HL-60 (cell line): ENCODE results near the gene KIAA0825.

Experiments
- DNase-seq, 2 experiments: peaks; one replicate each; pipeline ENCODE4 v3.0.0-alpha.2; 2010 to 2020; ENCODE audit warnings: low read depth in 1 of 2, low spot score in 1 of 2
- H3K27ac ChIP-seq: fragments of 250-450 bp; sonication (Bioruptor Pico); replicated peaks from 2 replicates; pipeline ENCODE4 v1.5.1; 2020; ENCODE audit warnings: mild to moderate bottlenecking, moderate library complexity
- H3K27me3 ChIP-seq: fragments of 250-450 bp; sonication (Bioruptor Pico); 2 replicates; pipeline ENCODE4 v1.5.1; 2021; ENCODE audit warnings: mild to moderate bottlenecking, moderate library complexity; ENCODE audit not compliant: insufficient read depth, poor library complexity, severe bottlenecking
- H3K4me3 ChIP-seq: replicated peaks from 2 replicates; pipeline ENCODE4 v1.5.1; 2011; ENCODE audit warnings: mild to moderate bottlenecking, control low read depth, low read length; ENCODE audit not compliant: insufficient read depth
- GABPA ChIP-seq: IDR thresholded peaks from 2 replicates; pipeline ENCODE4 v1.6.1; 2012; ENCODE audit warnings: low read depth
- POLR2AphosphoS5 ChIP-seq: IDR thresholded peaks from 2 replicates; pipeline ENCODE4 v1.6.1; 2012; ENCODE audit warnings: low read depth
- REST ChIP-seq: IDR thresholded peaks from 2 replicates; pipeline ENCODE4 v1.6.1; 2012; ENCODE audit warnings: low read depth; ENCODE audit not compliant: insufficient replicate concordance
- SPI1 ChIP-seq: IDR thresholded peaks from 2 replicates; pipeline ENCODE4 v1.6.1; 2012; ENCODE audit warnings: low read depth, mild to moderate bottlenecking, borderline replicate concordance
- TF ChIP-seq, protein P1 (sequence below): IDR thresholded peaks from one replicate; pipeline ENCODE4 v1.5.1; 2011; ENCODE audit warnings: low read length, control low read depth, inconsistent platforms; ENCODE audit not compliant: insufficient read depth

The KIAA0825 gene

GRCh38 chr5:94473936-94474335, 144.5 kb downstream of the KIAA0825 start:
- no peak overlapping the region for H3K4me3 ChIP-seq
- H3K27me3 ChIP-seq: no peaks in the 10 kb centered on the region
- no peak for DNase-seq
- H3K27ac ChIP-seq: no peak overlapping the region
- TF ChIP-seq, protein P1, sequence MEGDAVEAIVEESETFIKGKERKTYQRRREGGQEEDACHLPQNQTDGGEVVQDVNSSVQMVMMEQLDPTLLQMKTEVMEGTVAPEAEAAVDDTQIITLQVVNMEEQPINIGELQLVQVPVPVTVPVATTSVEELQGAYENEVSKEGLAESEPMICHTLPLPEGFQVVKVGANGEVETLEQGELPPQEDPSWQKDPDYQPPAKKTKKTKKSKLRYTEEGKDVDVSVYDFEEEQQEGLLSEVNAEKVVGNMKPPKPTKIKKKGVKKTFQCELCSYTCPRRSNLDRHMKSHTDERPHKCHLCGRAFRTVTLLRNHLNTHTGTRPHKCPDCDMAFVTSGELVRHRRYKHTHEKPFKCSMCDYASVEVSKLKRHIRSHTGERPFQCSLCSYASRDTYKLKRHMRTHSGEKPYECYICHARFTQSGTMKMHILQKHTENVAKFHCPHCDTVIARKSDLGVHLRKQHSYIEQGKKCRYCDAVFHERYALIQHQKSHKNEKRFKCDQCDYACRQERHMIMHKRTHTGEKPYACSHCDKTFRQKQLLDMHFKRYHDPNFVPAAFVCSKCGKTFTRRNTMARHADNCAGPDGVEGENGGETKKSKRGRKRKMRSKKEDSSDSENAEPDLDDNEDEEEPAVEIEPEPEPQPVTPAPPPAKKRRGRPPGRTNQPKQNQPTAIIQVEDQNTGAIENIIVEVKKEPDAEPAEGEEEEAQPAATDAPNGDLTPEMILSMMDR: no peak
- TF ChIP-seq POLR2AphosphoS5 (no peak), SPI1 (no peak), GABPA (no peak), REST (no peak)

DNA sequence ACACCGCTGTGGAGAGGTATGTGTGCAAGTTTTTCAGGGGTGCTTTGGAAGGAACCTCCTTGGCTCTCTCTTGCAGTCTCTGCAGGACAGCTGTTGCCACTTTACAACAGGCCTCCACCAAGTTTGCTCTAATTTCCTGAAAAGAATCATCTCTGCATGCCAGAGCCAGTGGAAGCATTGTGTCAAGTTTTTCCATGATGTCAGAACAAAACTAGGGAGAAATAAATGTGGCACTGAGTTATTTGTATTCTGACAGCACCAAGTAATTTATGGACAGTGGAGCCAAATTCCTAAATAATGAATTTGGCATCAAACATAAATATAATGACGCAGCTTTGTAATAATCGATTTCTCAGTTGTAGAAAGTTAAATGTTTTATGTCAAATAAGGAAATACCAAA, 146.9 kb downstream of the KIAA0825 start:
- no peak for TF ChIP-seq GABPA
- TF ChIP-seq POLR2AphosphoS5: no peak
- no peak for TF ChIP-seq REST
- TF ChIP-seq, protein P1: no peak
- TF ChIP-seq SPI1: no peak
- H3K27ac ChIP-seq: no peak overlapping the region
- no peaks in the 10 kb centered on the region for H3K27me3 ChIP-seq
- DNase-seq: no peak
- H3K4me3 ChIP-seq: no peak overlapping the region

DNA sequence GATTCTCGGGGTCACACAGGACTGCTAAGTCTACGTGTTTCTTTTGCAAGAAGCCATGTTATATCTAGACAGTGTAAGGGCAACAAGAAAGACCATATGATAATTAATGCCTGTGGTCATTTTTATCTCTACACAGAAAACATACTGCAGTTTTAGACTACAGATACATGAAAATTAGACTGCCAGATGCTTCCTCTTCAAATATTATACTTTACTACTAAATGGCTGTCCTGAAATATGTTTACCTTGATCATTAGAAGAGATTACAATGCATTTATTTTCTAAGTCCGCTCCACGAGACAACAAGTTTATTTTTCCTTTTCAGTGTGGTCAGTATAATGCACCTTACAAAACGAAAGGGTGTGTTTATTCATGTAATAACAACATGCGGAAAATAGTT, 147.6 kb downstream of the KIAA0825 start:
- no peaks in the 10 kb centered on the region for H3K27me3 ChIP-seq
- no peak for DNase-seq
- TF ChIP-seq POLR2AphosphoS5 (no peak), SPI1 (no peak), REST (no peak), GABPA (no peak)
- TF ChIP-seq, protein P1: no peak
- H3K27ac ChIP-seq: no peak overlapping the region
- no peak overlapping the region for H3K4me3 ChIP-seq
